ENCODE data around the gene RPTOR.
"Not testable (repeated sequence)": the region's sequence is repeated elsewhere in the genome, so short reads cannot be mapped to it uniquely, and the experiment has no call there.

The RPTOR gene

GRCh38 chr17:80698297-80698696 is 153.7 kb downstream of the RPTOR start:
- DNase-seq: no peak

- DNase-seq: not testable (repeated sequence)
Measured at GRCh38 chr17:80699205-80699604, 154.6 kb downstream of the RPTOR start.

- DNase-seq: no peak
Measured at GRCh38 chr17:80701730-80702129, 157.1 kb downstream of the RPTOR start.

- no peak for DNase-seq
Measured at GRCh38 chr17:80702315-80703141, 157.9 kb downstream of the RPTOR start.

GRCh38 chr17:80703142-80703478 is 158.5 kb downstream of the RPTOR start:
- no peak for DNase-seq

GRCh38 chr17:80704381-80704819 is 159.8 kb downstream of the RPTOR start:
- DNase-seq: no peak

GRCh38 chr17:80704894-80705293 is 160.3 kb downstream of the RPTOR start:
- no peak for DNase-seq

GRCh38 chr17:80705988-80706387 is 161.3 kb downstream of the RPTOR start:
- no peak for DNase-seq

GRCh38 chr17:80706463-80706867 is 161.8 kb downstream of the RPTOR start:
- DNase-seq: no peak

- no peak for DNase-seq
Measured at GRCh38 chr17:80708480-80708879, 163.8 kb downstream of the RPTOR start.

- no peak for DNase-seq
Measured at GRCh38 chr17:80709090-80709695, 164.6 kb downstream of the RPTOR start.

GRCh38 chr17:80710714-80711302 is 166.2 kb downstream of the RPTOR start:
- DNase-seq: no peak

GRCh38 chr17:80712089-80712488 is 167.5 kb downstream of the RPTOR start:
- no peak for DNase-seq

- no peak for DNase-seq
Measured at GRCh38 chr17:80712606-80713005, 168.0 kb downstream of the RPTOR start.

GRCh38 chr17:80716986-80717719 is 172.5 kb downstream of the RPTOR start:
- DNase-seq: no peak

GRCh38 chr17:80717720-80718083 is 173.1 kb downstream of the RPTOR start:
- DNase-seq: no peak

- DNase-seq: no peak
Measured at GRCh38 chr17:80718428-80718827, 173.8 kb downstream of the RPTOR start.

- DNase-seq: no peak
Measured at GRCh38 chr17:80719449-80719848, 174.8 kb downstream of the RPTOR start.

GRCh38 chr17:80720610-80721577 is 176.3 kb downstream of the RPTOR start:
- no peak for DNase-seq

- DNase-seq: no peak
Measured at GRCh38 chr17:80722661-80723060, 178.0 kb downstream of the RPTOR start.

GRCh38 chr17:80724775-80725266 is 180.2 kb downstream of the RPTOR start:
- DNase-seq: no peak

GRCh38 chr17:80725517-80725916 is 180.9 kb downstream of the RPTOR start:
- DNase-seq: no peak
